Mesenchymal stem cell (in vitro differentiated cells and primary cell): ENCODE measurements around the gene GTF2H3.

Experiments used
- DNase-seq: peaks from one replicate; pipeline ENCODE4 v3.0.0-alpha.2; 2013
- H2AFZ ChIP-seq: one replicate; pipeline ENCODE4 v1.6.1; 2013; ENCODE audit warnings: low read depth, mild to moderate bottlenecking, control low read depth, inconsistent platforms, low read length, moderate library complexity
- H2AK5ac ChIP-seq: 2 replicates; pipeline ENCODE4 v1.6.1; 2013; ENCODE audit warnings: low read length, moderate library complexity, mild to moderate bottlenecking, inconsistent platforms; ENCODE audit not compliant: severe bottlenecking
- H2BK120ac ChIP-seq: one replicate; pipeline ENCODE4 v1.6.1; 2013; ENCODE audit warnings: low read depth, mild to moderate bottlenecking, inconsistent platforms, low read length, moderate library complexity
- H2BK12ac ChIP-seq, 2 experiments: one replicate each; pipeline ENCODE4 v1.6.1; 2013; ENCODE audit warnings: inconsistent platforms in 2 of 2, low read length in 2 of 2, mild to moderate bottlenecking in 2 of 2, moderate library complexity in 2 of 2, control low read depth in 1 of 2
- H2BK15ac ChIP-seq: one replicate; pipeline ENCODE4 v1.6.1; 2013; ENCODE audit warnings: mild to moderate bottlenecking, low read depth, inconsistent platforms; ENCODE audit not compliant: poor library complexity, severe bottlenecking
- H2BK5ac ChIP-seq: 2 replicates; pipeline ENCODE4 v1.6.1; 2013; ENCODE audit warnings: low read depth, mild to moderate bottlenecking, low read length, control low read depth, inconsistent platforms; ENCODE audit not compliant: poor library complexity, severe bottlenecking
- H3K14ac ChIP-seq, 2 experiments: one replicate each; pipeline ENCODE4 v1.6.1; 2013; ENCODE audit warnings: inconsistent platforms in 2 of 2, low read length in 2 of 2, control low read depth in 1 of 2, mild to moderate bottlenecking in 1 of 2, moderate library complexity in 1 of 2
- H3K18ac ChIP-seq, 2 experiments: one replicate each; pipeline ENCODE4 v1.6.1; 2013; ENCODE audit warnings: inconsistent platforms in 2 of 2, low read length in 2 of 2, control low read depth in 1 of 2, low read depth in 1 of 2, mild to moderate bottlenecking in 1 of 2
- H3K23ac ChIP-seq, 2 experiments: one replicate each; pipeline ENCODE4 v1.6.1; 2013; ENCODE audit warnings: inconsistent platforms in 2 of 2, low read length in 2 of 2, mild to moderate bottlenecking in 2 of 2, moderate library complexity in 2 of 2, control low read depth in 1 of 2
- H3K27ac ChIP-seq: 2 replicates; pipeline ENCODE4 v1.5.1; 2013; ENCODE audit warnings: mild to moderate bottlenecking, moderate library complexity, low read length, control low read depth, inconsistent platforms; ENCODE audit not compliant: poor library complexity, severe bottlenecking
- H3K27me3 ChIP-seq, 2 experiments: 2 replicates each; pipeline versions ENCODE4 v1.6.1 to v1.7.0; 2013; ENCODE audit warnings: low read length in 2 of 2, mild to moderate bottlenecking in 2 of 2, moderate library complexity in 2 of 2, control low read depth in 1 of 2, inconsistent platforms in 1 of 2; ENCODE audit not compliant: control insufficient read depth in 1 of 2, insufficient read depth in 1 of 2
- H3K36me3 ChIP-seq, 2 experiments: 2 replicates each; pipeline versions ENCODE4 v1.6.1 to v1.7.0; 2013; ENCODE audit warnings: low read length in 2 of 2, control low read depth in 1 of 2, inconsistent platforms in 1 of 2, low read depth in 1 of 2, mild to moderate bottlenecking in 1 of 2; ENCODE audit not compliant: insufficient read depth in 2 of 2, control insufficient read depth in 1 of 2
- H3K4ac ChIP-seq, 2 experiments: one replicate each; pipeline ENCODE4 v1.6.1; 2013; ENCODE audit warnings: inconsistent platforms in 2 of 2, low read length in 2 of 2, mild to moderate bottlenecking in 2 of 2, moderate library complexity in 2 of 2, control low read depth in 1 of 2, low read depth in 1 of 2
- H3K4me1 ChIP-seq: 2 replicates; pipeline ENCODE4 v1.6.1; 2013; ENCODE audit warnings: low read depth, low read length, control low read depth; ENCODE audit not compliant: control insufficient read depth, insufficient read depth
- H3K4me2 ChIP-seq: 2 replicates; pipeline ENCODE4 v1.6.1; 2013; ENCODE audit warnings: low read length, mild to moderate bottlenecking, inconsistent platforms; ENCODE audit not compliant: poor library complexity, severe bottlenecking
- H3K4me3 ChIP-seq, 2 experiments: 2 replicates each; pipeline versions ENCODE4 v1.5.1 to v1.7.0; 2013; ENCODE audit warnings: low read length in 2 of 2, mild to moderate bottlenecking in 2 of 2, control low read depth in 1 of 2, low read depth in 1 of 2; ENCODE audit not compliant: insufficient read depth in 1 of 2
- H3K79me1 ChIP-seq: replicated peaks from 2 replicates; pipeline ENCODE4 v1.6.1; 2013; ENCODE audit warnings: mild to moderate bottlenecking, control low read depth, low read length, inconsistent platforms; ENCODE audit not compliant: poor library complexity, severe bottlenecking
- H3K9ac ChIP-seq: 2 replicates; pipeline ENCODE4 v1.7.0; 2013; ENCODE audit warnings: mild to moderate bottlenecking, low read length, moderate library complexity
- H3K9me3 ChIP-seq: 2 replicates; pipeline ENCODE4 v1.7.0; 2013; ENCODE audit warnings: mild to moderate bottlenecking, low read length; ENCODE audit not compliant: control insufficient read depth
- H4K8ac ChIP-seq: one replicate; pipeline ENCODE4 v1.6.1; 2013; ENCODE audit warnings: inconsistent platforms, mild to moderate bottlenecking, low read length, moderate library complexity
- H4K91ac ChIP-seq: one replicate; pipeline ENCODE4 v1.6.1; 2013; ENCODE audit warnings: mild to moderate bottlenecking, low read length, inconsistent platforms
- WGBS: methylation state at CpG from one replicate; pipeline ENCODE4 v1.1.7; 2013; ENCODE audit warnings: mixed read lengths; 5-methylcytosine and 5-hydroxymethylcytosine counted together

The GTF2H3 gene

DNA sequence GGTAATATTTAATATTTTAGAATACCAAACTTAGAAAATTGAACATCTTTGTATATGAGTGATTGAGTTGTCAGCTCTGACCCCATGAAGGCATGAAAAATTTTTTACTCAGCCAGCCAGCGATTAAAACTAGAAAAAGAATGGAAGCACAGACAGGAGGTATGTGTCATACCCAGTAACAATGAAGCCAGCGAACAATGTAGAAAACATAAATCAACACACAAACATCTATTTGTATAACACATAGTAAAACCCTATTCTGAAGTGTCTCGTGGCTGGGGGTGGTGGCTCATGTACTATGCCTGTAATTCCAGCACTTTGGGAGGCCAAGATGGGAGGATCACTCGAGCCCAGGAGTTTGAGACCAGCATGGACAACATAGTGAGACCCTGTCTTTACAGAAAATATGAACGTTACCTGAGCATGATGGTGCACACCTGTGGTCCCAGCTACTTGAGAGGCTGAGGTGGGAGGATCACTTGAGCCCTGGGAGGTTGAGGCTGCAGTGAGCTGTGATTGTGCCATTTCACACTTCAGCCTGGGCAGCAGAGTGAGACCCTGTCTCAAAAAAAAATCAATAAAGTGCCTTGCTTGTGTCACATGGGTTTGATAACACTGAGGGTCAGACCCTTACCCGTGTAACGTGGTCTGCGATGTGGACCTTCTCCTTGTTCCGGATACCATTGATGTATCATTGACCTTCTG lies 43.1 kb downstream of the GTF2H3 start:
- Histone ChIP-seq H3K9ac (no peak overlapping the region), H3K4me1 (peaks cover 2% of the 10 kb centered on the region), H4K91ac (no peak overlapping the region), H3K4me2 (no peak overlapping the region), H2BK12ac (no peak overlapping the region), H2BK5ac (no peak overlapping the region), H2BK120ac (no peak overlapping the region), H3K14ac (no peak overlapping the region), H3K23ac (no peak overlapping the region), H4K8ac (no peak overlapping the region), H3K27ac (no peak overlapping the region), H3K27me3 (no peaks in the 10 kb centered on the region), H3K9me3 (no peaks in the 10 kb centered on the region), H3K36me3 (peaks cover 27 to 57% of the 10 kb centered on the region in 2 experiments), H2BK15ac (no peak overlapping the region), H3K18ac (no peak overlapping the region), H3K4me3 (no peak overlapping the region), H3K79me1 (peaks cover 10% of the 10 kb centered on the region), H3K4ac (no peak overlapping the region), H2AK5ac (no peak overlapping the region), H2AFZ (no peak overlapping the region)
- WGBS = 96% methylated on average over 8 of the region's 9 CpGs
- DNase-seq = no peak

DNA sequence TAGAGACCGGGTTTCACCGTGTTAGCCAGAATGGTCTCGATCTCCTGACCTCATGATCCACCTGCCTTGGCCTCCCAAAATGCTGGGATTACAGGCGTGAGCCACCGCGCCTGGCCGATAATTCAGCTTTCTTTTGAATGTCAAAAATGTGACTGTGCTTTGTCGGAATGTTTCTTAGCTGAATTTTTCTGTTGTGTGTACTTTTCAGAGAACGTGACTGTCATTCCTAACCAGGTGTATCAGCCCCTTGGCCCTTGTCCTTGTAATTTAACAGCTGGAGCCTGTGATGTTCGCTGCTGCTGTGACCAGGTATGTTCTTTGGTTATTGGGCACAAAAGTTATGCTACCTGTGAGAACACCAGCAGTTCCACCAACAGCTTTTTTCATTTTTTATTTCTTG lies 45.4 kb downstream of the GTF2H3 start:
- no peak overlapping the region for H4K91ac ChIP-seq

GRCh38 chr12:123681605-123682004 lies 48.0 kb downstream of the GTF2H3 start:
- Histone ChIP-seq H2BK12ac (no peak overlapping the region), H3K18ac (no peak overlapping the region), H3K23ac (no peak overlapping the region), H2AFZ (no peak overlapping the region), H2BK5ac (no peak overlapping the region), H3K9me3 (no peaks in the 10 kb centered on the region), H3K36me3 (peaks cover 23 to 51% of the 10 kb centered on the region in 2 experiments), H3K4me1 (no peaks in the 10 kb centered on the region), H2BK120ac (no peak overlapping the region), H3K27ac (no peak overlapping the region), H3K14ac (no peak overlapping the region), H2BK15ac (no peak overlapping the region), H4K8ac (no peak overlapping the region), H3K79me1 (peaks cover 2% of the 10 kb centered on the region), H3K4me3 (no peak overlapping the region), H2AK5ac (no peak overlapping the region), H3K4me2 (no peak overlapping the region), H3K27me3 (no peaks in the 10 kb centered on the region), H4K91ac (no peak overlapping the region), H3K9ac (no peak overlapping the region), H3K4ac (no peak overlapping the region)
- no peak for DNase-seq
- 94% methylated on average over 1 of the region's 2 CpGs for WGBS

More for the DNA sequence above, 45.4 kb downstream of the GTF2H3 start:
- Histone ChIP-seq H3K18ac (no peak overlapping the region), H2BK5ac (no peak overlapping the region), H3K9me3 (no peaks in the 10 kb centered on the region), H2BK120ac (no peak overlapping the region), H3K4ac (no peak overlapping the region), H3K14ac (no peak overlapping the region), H2BK12ac (no peak overlapping the region), H2BK15ac (no peak overlapping the region), H3K4me3 (no peak overlapping the region), H3K23ac (no peak overlapping the region), H3K4me1 (no peaks in the 10 kb centered on the region), H4K8ac (no peak overlapping the region), H2AK5ac (no peak overlapping the region), H3K36me3 (peaks cover 28 to 60% of the 10 kb centered on the region in 2 experiments), H3K27ac (no peak overlapping the region), H3K9ac (no peak overlapping the region), H3K4me2 (no peak overlapping the region), H2AFZ (no peak overlapping the region), H3K27me3 (no peaks in the 10 kb centered on the region), H3K79me1 (peaks cover 6% of the 10 kb centered on the region)
- DNase-seq = no peak
- 97% methylated on average over 10 of the region's 10 CpGs for WGBS

DNA sequence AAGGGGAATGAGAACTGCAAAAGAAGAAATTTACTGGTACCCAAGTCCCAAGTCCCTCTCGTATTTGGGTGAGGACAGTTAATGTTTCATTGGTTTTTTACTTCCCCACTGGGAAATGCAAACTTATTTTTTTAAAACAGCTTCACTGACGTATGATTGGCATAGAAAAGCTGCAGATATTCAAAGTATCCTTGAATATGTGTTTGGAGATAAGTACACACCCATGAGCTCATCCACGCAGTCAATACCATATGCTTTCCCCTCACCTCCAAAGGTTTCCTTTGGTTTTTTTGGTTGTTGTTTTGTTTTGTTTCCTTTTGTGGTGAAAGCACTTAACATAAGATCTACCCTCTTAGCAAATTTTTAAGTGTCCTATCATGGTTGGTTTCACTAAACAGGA lies 50.3 kb downstream of the GTF2H3 start:
- WGBS = 100% methylated on average over 1 of the region's 3 CpGs
- H4K8ac ChIP-seq = no peak overlapping the region

More for the DNA sequence above, 50.3 kb downstream of the GTF2H3 start:
- Histone ChIP-seq H3K27ac (no peak overlapping the region), H2BK120ac (no peak overlapping the region), H3K23ac (no peak overlapping the region), H3K4ac (no peak overlapping the region), H3K9me3 (no peaks in the 10 kb centered on the region), H3K4me3 (no peak overlapping the region), H3K4me1 (no peaks in the 10 kb centered on the region), H3K9ac (no peak overlapping the region), H3K79me1 (peaks cover 2% of the 10 kb centered on the region), H2BK15ac (no peak overlapping the region), H4K91ac (no peak overlapping the region), H2BK12ac (no peak overlapping the region), H2BK5ac (no peak overlapping the region), H3K36me3 (peaks cover 24 to 50% of the 10 kb centered on the region in 2 experiments), H3K18ac (no peak overlapping the region), H2AFZ (no peak overlapping the region), H2AK5ac (no peak overlapping the region), H3K14ac (no peak overlapping the region), H3K4me2 (no peak overlapping the region), H3K27me3 (no peaks in the 10 kb centered on the region)
- DNase-seq = no peak
